A673 (cell line): ENCODE measurements around the gene MAP3K7.

Experiments
- CTCF ChIP-seq: fragments of 300-800, 200-600 bp; sonication (generic); conservative IDR thresholded peaks from 2 replicates; pipeline ENCODE4 v1.5.1; 2017; ENCODE audit warnings: low read depth, mild to moderate bottlenecking, antibody characterized with exemption, low read length, moderate library complexity, mixed read lengths
- EZH2 ChIP-seq: fragments of 200-600 bp; sonication (generic); IDR thresholded peaks from 2 replicates; pipeline ENCODE4 v1.6.1; 2017; ENCODE audit warnings: borderline replicate concordance, low read depth, mild to moderate bottlenecking, mixed read lengths, antibody characterized with exemption, low read length; ENCODE audit not compliant: poor library complexity, severe bottlenecking

GRCh38 chr6:90537723-90538258 lies 49.1 kb downstream of the MAP3K7 start:
- no peak for TF ChIP-seq CTCF
- TF ChIP-seq EZH2 = no peak
